GM10266 (cell line): ENCODE results near the gene EFCAB12.

Experiments used
- DNase-seq: peaks from one replicate; pipeline ENCODE4 v3.0.0; 2012; ENCODE audit errors: extremely low spot score
- CTCF ChIP-seq: IDR thresholded peaks from 2 replicates; pipeline ENCODE4 v1.5.1; 2012; ENCODE audit warnings: mild to moderate bottlenecking, low read depth; ENCODE audit not compliant: control insufficient read depth, insufficient read depth; ENCODE audit errors: missing control alignments

Gene EFCAB12

GRCh38 chr3:129429080-129429451 is 630 bp upstream of the EFCAB12 start:
- DNase-seq, result no peak
- TF ChIP-seq CTCF, result no peak

GRCh38 chr3:129428007-129428375 is 445 bp downstream of the EFCAB12 start:
- TF ChIP-seq CTCF, result no peak
- no peak for DNase-seq

- no peak for TF ChIP-seq CTCF
Measured at GRCh38 chr3:129425619-129426018, 2.8 kb downstream of the EFCAB12 start.

GRCh38 chr3:129425213-129425612 is 3.2 kb downstream of the EFCAB12 start:
- no peak for TF ChIP-seq CTCF
- DNase-seq, result no peak

More at GRCh38 chr3:129425619-129426018, 2.8 kb downstream of the EFCAB12 start:
- no peak for DNase-seq

GRCh38 chr3:129424185-129424841 is 4.1 kb downstream of the EFCAB12 start:
- peak; percentile 39 for DNase-seq
- no peak for TF ChIP-seq CTCF

- no peak for DNase-seq
- no peak for TF ChIP-seq CTCF
Measured at GRCh38 chr3:129422897-129423296, 5.5 kb downstream of the EFCAB12 start.

GRCh38 chr3:129421988-129422745 is 6.3 kb downstream of the EFCAB12 start:
- no peak for DNase-seq
- no peak for TF ChIP-seq CTCF
